Measurements from ENCODE around the gene TSPAN9. TPM values are rescaled to one million over a fixed set of nuclear protein-coding genes. Genes with fewer than 3 reads are reported as not detected.

Gene TSPAN9
- polyA plus RNA-seq, 1 donor (not counting 4 experiments of a cell fraction or from before 2014, with no cell fraction given), result 27.5 TPM

DNA sequence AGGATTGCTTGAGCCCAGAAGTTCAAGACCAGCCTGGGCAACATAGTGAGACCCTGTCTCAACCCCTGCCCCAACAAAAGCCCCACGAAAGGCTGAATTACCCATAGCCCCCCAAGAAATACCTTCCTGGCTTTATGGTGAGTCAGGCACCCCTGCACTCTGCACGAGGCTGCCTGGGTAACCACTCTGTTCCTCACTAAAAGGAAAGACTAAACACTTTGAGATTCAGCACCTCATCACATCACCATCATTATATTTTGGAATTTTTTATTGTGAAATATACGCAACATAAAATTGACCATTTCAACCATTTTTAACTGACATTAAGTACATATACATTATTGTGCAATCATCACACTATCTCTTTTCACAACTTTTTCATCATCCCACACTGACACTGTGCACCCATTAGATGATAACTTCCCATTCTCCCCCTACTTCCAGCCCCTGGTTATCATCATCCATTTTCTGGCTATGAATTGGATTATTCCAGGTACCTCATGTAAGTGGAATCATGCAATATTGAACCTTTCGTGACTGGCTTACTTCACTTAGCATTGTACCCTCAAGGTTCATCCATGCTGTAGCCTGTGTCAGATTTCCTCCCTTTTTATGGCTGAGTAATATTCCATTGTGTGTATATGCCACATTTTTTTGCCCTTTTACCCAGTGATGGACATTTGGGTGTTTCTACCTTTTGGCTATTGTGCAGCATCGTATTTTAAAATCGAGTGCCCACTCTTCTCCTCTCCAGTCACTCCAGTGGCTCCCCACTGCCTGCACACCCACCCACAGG lies 51.5 kb downstream of the TSPAN9 start:
- dilution Hi-C loops (cut with MboI; ENCODE audit: extremely low pct_ligation_motif_present, low sequenced_read_pairs), result no loop called here
- DNase-seq (ENCODE audit: low read depth, low spot score) (no peak), FAIRE-seq (no peak)
- Histone ChIP-seq H4K20me1 (ENCODE audit: control insufficient read depth, extremely low read depth, insufficient read depth, low read length) (peaks cover 9% of the 10 kb centered on the region), H3K4me2 (ENCODE audit: control insufficient read depth, extremely low read depth, insufficient read depth, low read depth, low read length) (no peak overlapping the region), H3K9me3 (ENCODE audit: control insufficient read depth, low read depth, low read length) (no peaks in the 10 kb centered on the region), H3K9ac (ENCODE audit: control insufficient read depth, extremely low read depth, insufficient read depth, low read length) (no peak overlapping the region), H3K36me3 (ENCODE audit: control insufficient read depth in 2 of 2, extremely low read depth in 1 of 2, insufficient read depth in 2 of 2, low read length in 2 of 2) (peaks cover 4% of the 10 kb centered on the region in 2 experiments), H2AFZ (ENCODE audit: control insufficient read depth, low read length) (no peak overlapping the region), H3K4me3 (ENCODE audit: control insufficient read depth in 2 of 3, extremely low read depth in 1 of 3, insufficient read depth in 2 of 3, low read depth in 1 of 3, low read length in 3 of 3) (no peak overlapping the region), H3K9me1 (ENCODE audit: control insufficient read depth, extremely low read depth, insufficient read depth, low read length) (no peaks in the 10 kb centered on the region), H3K27ac (ENCODE audit: control insufficient read depth, insufficient read depth, low read length) (no peak overlapping the region), H3K27me3 (ENCODE audit: control insufficient read depth, extremely low read depth, insufficient read depth, low read length) (no peaks in the 10 kb centered on the region), H3K79me2 (ENCODE audit: control insufficient read depth, insufficient read depth, low read length) (peaks cover 9% of the 10 kb centered on the region), H3K4me1 (ENCODE audit: control insufficient read depth, extremely low read depth, insufficient read depth, low read length) (peaks cover 17% of the 10 kb centered on the region)
- TF ChIP-seq EZH2 (IDR thresholded peaks at IDR 0.05; ENCODE audit: low read length), result no peak
- TF ChIP-seq, protein P1, sequence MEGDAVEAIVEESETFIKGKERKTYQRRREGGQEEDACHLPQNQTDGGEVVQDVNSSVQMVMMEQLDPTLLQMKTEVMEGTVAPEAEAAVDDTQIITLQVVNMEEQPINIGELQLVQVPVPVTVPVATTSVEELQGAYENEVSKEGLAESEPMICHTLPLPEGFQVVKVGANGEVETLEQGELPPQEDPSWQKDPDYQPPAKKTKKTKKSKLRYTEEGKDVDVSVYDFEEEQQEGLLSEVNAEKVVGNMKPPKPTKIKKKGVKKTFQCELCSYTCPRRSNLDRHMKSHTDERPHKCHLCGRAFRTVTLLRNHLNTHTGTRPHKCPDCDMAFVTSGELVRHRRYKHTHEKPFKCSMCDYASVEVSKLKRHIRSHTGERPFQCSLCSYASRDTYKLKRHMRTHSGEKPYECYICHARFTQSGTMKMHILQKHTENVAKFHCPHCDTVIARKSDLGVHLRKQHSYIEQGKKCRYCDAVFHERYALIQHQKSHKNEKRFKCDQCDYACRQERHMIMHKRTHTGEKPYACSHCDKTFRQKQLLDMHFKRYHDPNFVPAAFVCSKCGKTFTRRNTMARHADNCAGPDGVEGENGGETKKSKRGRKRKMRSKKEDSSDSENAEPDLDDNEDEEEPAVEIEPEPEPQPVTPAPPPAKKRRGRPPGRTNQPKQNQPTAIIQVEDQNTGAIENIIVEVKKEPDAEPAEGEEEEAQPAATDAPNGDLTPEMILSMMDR (optimal IDR thresholded peaks at IDR 0.05 in 1 of 3, IDR thresholded peaks at IDR 0.05 in 1 of 3, conservative IDR thresholded peaks at IDR 0.05 in 1 of 3; ENCODE audit: extremely low read depth in 1 of 3, insufficient read depth in 2 of 3, low read length in 3 of 3), result no peak

DNA sequence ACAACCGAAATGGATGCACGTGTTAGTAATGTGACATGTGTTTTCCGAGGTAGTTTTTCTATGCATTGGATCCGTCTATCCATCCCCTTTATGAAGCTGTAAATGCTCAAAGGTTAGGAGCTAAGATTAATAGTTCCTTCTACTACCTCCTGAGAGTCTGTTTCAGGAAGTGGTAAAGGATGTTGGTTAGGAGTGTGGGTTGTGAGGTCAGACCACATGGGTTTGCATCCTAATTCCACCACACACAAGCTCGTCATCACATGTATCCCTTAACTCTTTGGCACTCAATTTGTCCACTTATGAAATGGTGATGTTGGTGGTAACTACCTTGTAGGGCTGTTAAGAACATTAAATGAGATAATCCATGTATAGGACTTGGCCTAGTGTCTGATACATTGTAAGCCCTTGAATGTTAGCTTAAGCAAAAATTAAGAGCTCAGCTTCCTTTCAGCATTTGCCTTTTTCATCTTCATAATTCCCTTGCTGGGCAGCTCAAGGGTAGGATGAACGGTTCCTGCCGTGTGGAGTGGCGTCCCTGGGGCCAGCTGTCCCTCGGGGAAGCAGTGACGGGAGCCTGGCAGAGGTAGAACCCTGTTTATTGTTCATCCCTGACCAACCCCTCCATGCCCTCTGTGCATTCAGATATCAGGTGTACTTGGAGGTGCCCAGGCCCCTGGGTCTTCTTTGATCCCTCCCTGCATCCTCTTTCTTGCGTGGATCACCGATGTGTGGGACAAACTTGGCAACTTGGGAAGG lies 52.3 kb downstream of the TSPAN9 start:
- H3K4me3 ChIP-seq (ENCODE audit: control insufficient read depth in 2 of 3, extremely low read depth in 1 of 3, insufficient read depth in 2 of 3, low read depth in 1 of 3, low read length in 3 of 3), result no peak overlapping the region
- no peaks in the 10 kb centered on the region for H3K9me3 ChIP-seq (ENCODE audit: control insufficient read depth, low read depth, low read length)
- no peaks in the 10 kb centered on the region for H3K9me1 ChIP-seq (ENCODE audit: control insufficient read depth, extremely low read depth, insufficient read depth, low read length)
- TF ChIP-seq EZH2 (IDR thresholded peaks at IDR 0.05; ENCODE audit: low read length), result no peak
- TF ChIP-seq, protein P1 (optimal IDR thresholded peaks at IDR 0.05 in 1 of 3, IDR thresholded peaks at IDR 0.05 in 1 of 3, conservative IDR thresholded peaks at IDR 0.05 in 1 of 3; ENCODE audit: extremely low read depth in 1 of 3, insufficient read depth in 2 of 3, low read length in 3 of 3), result no peak
- no peak overlapping the region for H3K9ac ChIP-seq (ENCODE audit: control insufficient read depth, extremely low read depth, insufficient read depth, low read length)
- peaks cover 4% of the 10 kb centered on the region in 2 experiments for H3K36me3 ChIP-seq (ENCODE audit: control insufficient read depth in 2 of 2, extremely low read depth in 1 of 2, insufficient read depth in 2 of 2, low read length in 2 of 2)
- no peaks in the 10 kb centered on the region for H3K27me3 ChIP-seq (ENCODE audit: control insufficient read depth, extremely low read depth, insufficient read depth, low read length)
- peaks cover 9% of the 10 kb centered on the region for H3K79me2 ChIP-seq (ENCODE audit: control insufficient read depth, insufficient read depth, low read length)
- H3K27ac ChIP-seq (ENCODE audit: control insufficient read depth, insufficient read depth, low read length), result no peak overlapping the region
- H3K4me2 ChIP-seq (ENCODE audit: control insufficient read depth, extremely low read depth, insufficient read depth, low read depth, low read length), result peak overlapping the region; percentile 55
- DNase-seq (ENCODE audit: low read depth, low spot score) (no peak), FAIRE-seq (peak; percentile 85)
- H4K20me1 ChIP-seq (ENCODE audit: control insufficient read depth, extremely low read depth, insufficient read depth, low read length), result peaks cover 9% of the 10 kb centered on the region
- peaks cover 14% of the 10 kb centered on the region for H3K4me1 ChIP-seq (ENCODE audit: control insufficient read depth, extremely low read depth, insufficient read depth, low read length)
- dilution Hi-C loops (cut with MboI; ENCODE audit: extremely low pct_ligation_motif_present, low sequenced_read_pairs), result no loop called here
- no peak overlapping the region for H2AFZ ChIP-seq (ENCODE audit: control insufficient read depth, low read length)
